GM23338 (cell line): ENCODE measurements around the gene UNC93A. TPM values are rescaled to one million over a fixed set of nuclear protein-coding genes. Genes with fewer than 3 reads are reported as not detected.
"Not testable (repeated sequence)": the region's sequence is repeated elsewhere in the genome, so short reads cannot be mapped to it uniquely, and the experiment has no call there.

Experiments
- ATAC-seq: fragments of 200-7000 bp; cut with Tn5 transposase; 3 replicates; pipeline ENCODE4 v1.9.1; 2020
- DNase-seq: peaks from one replicate; pipeline ENCODE4 v3.0.0-alpha.2; 2015; ENCODE audit warnings: low spot score
- H2AFZ ChIP-seq: fragments of 200-600 bp; sonication (generic); 2 replicates; pipeline ENCODE4 v1.8.0; 2016; ENCODE audit warnings: antibody characterized with exemption, mild to moderate bottlenecking, moderate library complexity
- H3F3A ChIP-seq: fragments of 200-600 bp; sonication (generic); replicated peaks from 2 replicates; pipeline ENCODE4 v1.8.0; 2017; ENCODE audit warnings: antibody characterized with exemption, mixed run types, low read depth
- H3K27ac ChIP-seq: fragments of 200-600 bp; sonication (generic); 2 replicates; pipeline ENCODE4 v1.6.1; 2016; ENCODE audit warnings: low read depth
- H3K27me3 ChIP-seq: fragments of 200-600 bp; sonication (generic); 2 replicates; pipeline ENCODE4 v1.8.0; 2016; ENCODE audit warnings: mild to moderate bottlenecking, mixed run types, moderate library complexity; ENCODE audit not compliant: insufficient read depth
- H3K36me3 ChIP-seq: fragments of 200-600 bp; sonication (generic); 2 replicates; pipeline ENCODE4 v1.8.0; 2016; ENCODE audit warnings: mild to moderate bottlenecking; ENCODE audit not compliant: insufficient read depth
- H3K4me1 ChIP-seq: fragments of 200-600 bp; sonication (generic); 2 replicates; pipeline ENCODE4 v1.8.0; 2016; ENCODE audit warnings: mild to moderate bottlenecking, moderate library complexity; ENCODE audit not compliant: insufficient read depth
- H3K4me2 ChIP-seq: fragments of 200-600 bp; sonication (generic); 2 replicates; pipeline ENCODE4 v1.7.1; 2017; ENCODE audit warnings: mixed run types
- H3K4me3 ChIP-seq: fragments of 200-600 bp; sonication (generic); 2 replicates; pipeline ENCODE4 v1.6.1; 2016; ENCODE audit warnings: mixed run types
- H3K79me2 ChIP-seq: fragments of 200-600 bp; sonication (generic); replicated peaks from 2 replicates; pipeline ENCODE4 v1.8.0; 2017; ENCODE audit warnings: mild to moderate bottlenecking; ENCODE audit not compliant: insufficient read depth
- H3K9me2 ChIP-seq: fragments of 200-600 bp; sonication (generic); 2 replicates; pipeline ENCODE4 v1.8.0; 2017; ENCODE audit not compliant: insufficient read depth
- H4K20me1 ChIP-seq: fragments of 200-600 bp; sonication (generic); replicated peaks from 2 replicates; pipeline ENCODE4 v1.8.0; 2017; ENCODE audit warnings: mild to moderate bottlenecking; ENCODE audit not compliant: insufficient read depth
- H3K27ac Mint-ChIP-seq: 2 replicates; pipeline ENCODE4 v1.8.0; 2020; ENCODE audit warnings: inconsistent platforms, mild to moderate bottlenecking, moderate library complexity, mixed read lengths
- H3K27me3 Mint-ChIP-seq: 3 replicates; pipeline ENCODE4 v1.8.0; 2022; ENCODE audit warnings: low read depth, mild to moderate bottlenecking, moderate library complexity, mixed read lengths, inconsistent platforms; ENCODE audit not compliant: insufficient read depth, poor library complexity
- H3K36me3 Mint-ChIP-seq: 3 replicates; pipeline ENCODE4 v1.8.0; 2021; ENCODE audit warnings: low read depth, mild to moderate bottlenecking, inconsistent platforms, moderate library complexity, mixed read lengths
- H3K4me1 Mint-ChIP-seq: 3 replicates; pipeline ENCODE4 v1.8.0; 2020; ENCODE audit warnings: mild to moderate bottlenecking, inconsistent platforms, mixed read lengths
- H3K4me3 Mint-ChIP-seq: 3 replicates; pipeline ENCODE4 v1.8.0; 2021; ENCODE audit warnings: moderate library complexity, mild to moderate bottlenecking, inconsistent platforms, mixed read lengths
- H3K9me3 Mint-ChIP-seq: 3 replicates; pipeline ENCODE4 v1.8.0; 2020; ENCODE audit warnings: moderate library complexity, mild to moderate bottlenecking, inconsistent platforms, mixed read lengths
- polyA plus RNA-seq: library from polyadenylated mRNA; unstranded; fragments of >200 nt; fragmentation: Nextera tagmentation; extraction: Ambion mirVana; gene quantifications from 2 replicates; pipeline ENCODE4 v1.2.1, GENCODE V29; 2016
- total RNA-seq: library from RNA; depleted of rRNA; stranded (reverse); fragments of >200 nt; shearing (Covaris generic); gene quantifications from 2 replicates; pipeline ENCODE4 v1.2.3, GENCODE V29; 2014

UNC93A gene
- total and polyA plus RNA-seq, 2 experiments from 2014 or later, result 0.18 to 0.28 TPM

- H2AFZ ChIP-seq, H3K27ac ChIP-seq, H3K4me2 ChIP-seq, H3K9me3 Mint-ChIP-seq, H3K4me3 Mint-ChIP-seq, DNase-seq, H3K4me3 ChIP-seq, H3K27me3 ChIP-seq, H3K36me3 ChIP-seq, ATAC-seq, H3K9me2 ChIP-seq, H3K79me2 ChIP-seq, H3K27ac Mint-ChIP-seq: not testable (repeated sequence)
- Histone ChIP-seq H3K4me1 (peaks cover 54% of the 10 kb centered on the region), H4K20me1 (peaks cover 17% of the 10 kb centered on the region; the same call in 1 of the 2 replicates), H3F3A (peaks cover 39% of the 10 kb centered on the region)
- peaks cover 22% of the 10 kb centered on the region for H3K27me3 Mint-ChIP-seq
- peaks cover 55% of the 10 kb centered on the region for H3K36me3 Mint-ChIP-seq
- H3K4me1 Mint-ChIP-seq, result peaks cover 81% of the 10 kb centered on the region
These were observed 49.6 kb upstream of the UNC93A start for GRCh38 chr6:167241321-167242134.

- Mint-ChIP-seq H3K27me3 (peaks cover 25% of the 10 kb centered on the region), H3K4me1 (peaks cover 81% of the 10 kb centered on the region), H3K36me3 (peaks cover 55% of the 10 kb centered on the region)
- H3K4me3 ChIP-seq, H3K9me3 Mint-ChIP-seq, DNase-seq, H3K9me2 ChIP-seq, H2AFZ ChIP-seq, H3K27ac ChIP-seq, ATAC-seq, H3K27ac Mint-ChIP-seq, H3K4me2 ChIP-seq, H3K4me3 Mint-ChIP-seq, H3K79me2 ChIP-seq, H3K36me3 ChIP-seq, H3K27me3 ChIP-seq: not testable (repeated sequence)
- Histone ChIP-seq H3F3A (peaks cover 36% of the 10 kb centered on the region), H4K20me1 (peaks cover 17% of the 10 kb centered on the region; the same call in 1 of the 2 replicates), H3K4me1 (peaks cover 49% of the 10 kb centered on the region)
These were observed 49.0 kb upstream of the UNC93A start for GRCh38 chr6:167242135-167242506.

- Histone ChIP-seq H3K27ac (peak overlapping the region; percentile 88; the same call in 1 of the 2 replicates), H3F3A (peaks cover 32% of the 10 kb centered on the region), H4K20me1 (peaks cover 13% of the 10 kb centered on the region; the same call in 1 of the 2 replicates), H3K4me1 (peaks cover 46% of the 10 kb centered on the region), H3K4me2 (0 out of 2 replicates have a peak overlapping the region, but pooled peaks have one; percentile 68)
- DNase-seq, H3K9me3 Mint-ChIP-seq, H3K27ac Mint-ChIP-seq, H3K27me3 ChIP-seq, H3K9me2 ChIP-seq, H2AFZ ChIP-seq, H3K4me3 Mint-ChIP-seq, H3K4me3 ChIP-seq, ATAC-seq, H3K36me3 ChIP-seq, H3K79me2 ChIP-seq: not testable (repeated sequence)
- H3K36me3 Mint-ChIP-seq, result peaks cover 54% of the 10 kb centered on the region
- peaks cover 79% of the 10 kb centered on the region for H3K4me1 Mint-ChIP-seq
- peaks cover 21% of the 10 kb centered on the region for H3K27me3 Mint-ChIP-seq
These were observed 48.5 kb upstream of the UNC93A start for GRCh38 chr6:167242511-167243051.
